Measurements from ENCODE around the gene DOCK2. TPM values are rescaled to one million over a fixed set of nuclear protein-coding genes. Genes with fewer than 3 reads are reported as not detected.
"Not testable (repeated sequence)": the region's sequence is repeated elsewhere in the genome, so short reads cannot be mapped to it uniquely, and the experiment has no call there.

Gene DOCK2
- total RNA-seq, 1 donor from 2014 or later: 11.5 TPM

DNA sequence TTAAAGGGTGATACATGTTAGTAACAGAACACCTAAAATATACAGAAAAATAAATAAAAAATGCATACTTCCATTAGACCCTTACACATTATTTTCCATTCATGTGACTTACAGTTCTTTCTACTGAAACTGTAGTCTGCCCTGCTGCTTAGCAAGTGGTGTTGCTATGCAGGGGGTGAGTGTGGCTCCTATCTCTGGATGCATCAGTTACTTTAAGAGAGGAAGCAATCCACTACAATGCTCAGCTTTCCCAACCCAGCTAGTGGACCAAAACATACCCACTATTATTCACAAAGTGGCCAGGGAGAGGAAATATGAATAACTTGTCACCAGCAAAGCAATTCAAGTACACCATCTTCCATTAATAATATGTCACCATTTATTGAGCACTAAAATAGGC lies 121.8 kb downstream of the DOCK2 start:
- DNase-seq: no peak

DNA sequence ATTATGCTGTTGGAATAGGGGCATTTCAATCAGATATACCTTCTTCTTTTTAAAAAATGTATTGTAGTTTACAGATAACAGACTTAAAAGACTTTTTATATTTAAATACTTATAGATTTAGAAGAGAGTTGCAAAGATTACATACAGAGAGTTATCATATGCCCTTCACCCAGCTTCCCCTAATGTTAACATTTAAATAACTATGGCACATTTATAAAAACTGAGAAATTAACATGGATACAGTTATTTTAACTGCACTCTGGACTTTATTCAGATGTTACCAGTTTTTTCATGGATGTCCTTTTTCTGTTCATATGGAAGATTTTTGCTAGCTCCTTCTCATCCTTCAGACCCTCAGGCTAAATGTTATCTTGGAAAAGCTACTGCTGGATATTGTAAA lies 123.2 kb downstream of the DOCK2 start:
- no peak for DNase-seq

DNA sequence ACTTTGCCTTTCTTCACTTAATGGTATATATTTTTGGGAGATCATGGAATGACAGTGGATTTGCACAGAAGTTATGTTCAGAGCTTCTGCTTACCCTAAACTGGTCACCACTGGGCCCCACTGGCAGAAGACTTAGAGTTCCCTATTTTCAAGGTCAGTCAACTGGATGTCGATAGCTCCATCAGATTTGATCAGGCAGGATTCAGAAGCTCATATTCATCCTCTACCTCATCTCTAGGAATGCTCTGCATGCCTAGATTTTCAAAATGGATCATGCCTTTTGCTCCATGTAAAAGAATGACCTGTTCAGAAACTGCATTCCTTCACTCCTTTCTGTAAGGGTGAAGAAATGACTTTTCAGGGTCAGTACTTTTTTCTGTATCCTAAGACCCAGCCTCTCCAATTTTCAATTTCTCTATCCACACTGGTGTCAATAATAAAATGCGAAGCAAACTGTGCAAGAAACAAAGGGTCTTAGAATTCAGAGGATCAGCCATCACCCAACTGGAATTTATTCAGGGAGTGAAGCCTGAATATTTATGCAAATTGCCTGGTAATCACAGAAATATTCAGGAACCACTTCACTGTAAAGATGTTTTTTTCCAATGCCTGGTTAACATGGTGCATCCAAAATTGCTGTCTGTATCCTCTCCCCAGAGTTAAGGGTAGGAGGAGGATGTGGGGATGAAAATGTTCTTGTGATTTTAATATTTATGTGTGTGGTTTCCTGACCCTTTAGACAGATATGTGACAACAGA lies 125.4 kb downstream of the DOCK2 start:
- DNase-seq: no peak

DNA sequence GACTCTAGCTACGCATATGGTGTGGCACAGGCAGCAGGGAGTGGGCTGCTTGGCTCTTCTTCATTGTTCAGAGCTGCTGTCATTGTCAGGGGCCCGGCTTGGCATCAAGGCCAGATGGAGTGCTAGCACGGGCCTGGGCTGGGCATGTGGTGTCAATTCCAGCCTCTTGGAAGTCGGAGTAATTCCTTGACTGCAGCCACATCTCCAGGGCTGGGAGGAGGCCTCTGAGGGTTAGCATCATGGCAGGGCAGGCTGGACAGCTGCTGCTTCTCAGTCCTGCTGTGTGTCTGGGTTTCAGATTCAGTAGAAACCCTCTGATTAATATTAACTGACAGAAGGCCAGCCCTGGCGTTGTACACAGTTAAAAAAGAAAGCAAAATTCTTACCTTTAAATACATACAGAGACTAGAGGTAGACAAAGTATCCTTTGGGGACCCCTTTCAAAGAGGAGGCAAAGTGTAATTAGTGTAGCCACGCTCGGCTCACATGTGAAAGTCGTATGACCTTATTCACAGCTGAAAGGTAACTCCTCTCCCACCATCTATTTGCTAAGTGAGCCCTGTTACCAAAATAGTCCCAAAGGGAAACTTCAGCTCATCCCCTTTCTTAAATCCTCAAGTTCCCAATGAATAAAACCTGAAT lies 126.4 kb downstream of the DOCK2 start:
- peak; percentile 36 for DNase-seq

DNA sequence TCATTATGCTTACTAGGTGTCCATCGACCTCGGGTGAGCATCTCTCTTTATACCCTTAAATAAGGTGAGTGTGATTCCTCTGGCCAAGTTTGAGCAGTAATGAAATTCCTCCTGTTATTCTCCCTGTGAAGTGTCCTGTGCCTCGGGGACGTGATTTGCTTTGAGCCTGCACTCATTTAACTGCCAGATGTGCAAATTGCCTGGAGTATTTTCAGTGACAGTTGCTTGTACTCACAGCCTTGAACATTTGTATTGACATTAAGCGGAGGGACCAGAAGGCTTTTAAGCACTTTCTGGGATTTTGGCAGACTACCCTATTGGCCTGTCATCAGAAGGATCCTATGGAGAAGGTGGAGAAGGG lies 126.9 kb downstream of the DOCK2 start:
- peak; percentile 61 for DNase-seq

DNA sequence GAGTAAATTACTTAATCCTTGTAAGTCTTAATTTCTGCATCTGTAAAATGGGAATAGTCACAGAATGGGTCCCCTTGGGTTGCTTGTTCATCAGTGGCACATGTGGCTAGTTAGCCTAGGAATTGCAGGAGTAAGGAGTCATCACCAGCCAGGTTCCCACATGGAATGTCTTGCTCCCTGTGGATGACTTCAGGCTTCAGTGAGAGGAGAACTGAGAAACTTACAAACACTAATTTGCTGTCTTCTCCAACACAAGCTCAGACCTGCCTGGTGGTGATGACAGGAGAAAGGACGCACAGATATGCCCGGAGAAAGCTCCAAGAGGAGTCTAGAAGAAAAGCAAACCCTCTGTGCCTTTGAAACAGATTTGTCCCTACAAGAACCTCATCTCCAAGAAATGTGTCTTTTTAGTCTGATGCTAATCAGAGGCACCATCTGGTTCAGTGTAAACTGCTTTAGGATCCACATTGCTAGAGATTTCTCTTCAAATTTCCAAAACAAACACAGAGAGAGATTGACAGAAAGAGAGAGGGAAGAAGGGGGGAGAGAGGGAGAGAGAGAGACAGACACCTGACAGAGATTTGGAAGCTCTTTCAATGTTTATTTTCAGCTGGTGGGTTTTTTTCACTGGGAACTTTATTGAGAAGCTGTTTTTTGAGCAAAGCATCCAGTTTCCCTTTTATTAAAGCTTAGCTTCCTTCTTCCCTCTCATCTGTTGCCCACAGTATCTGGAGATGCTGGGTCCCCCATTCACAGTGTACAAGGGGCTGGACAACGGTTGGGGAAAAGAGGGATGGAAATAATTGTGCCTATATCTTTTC lies 128.3 kb downstream of the DOCK2 start:
- peak; percentile 34 for DNase-seq

DNA sequence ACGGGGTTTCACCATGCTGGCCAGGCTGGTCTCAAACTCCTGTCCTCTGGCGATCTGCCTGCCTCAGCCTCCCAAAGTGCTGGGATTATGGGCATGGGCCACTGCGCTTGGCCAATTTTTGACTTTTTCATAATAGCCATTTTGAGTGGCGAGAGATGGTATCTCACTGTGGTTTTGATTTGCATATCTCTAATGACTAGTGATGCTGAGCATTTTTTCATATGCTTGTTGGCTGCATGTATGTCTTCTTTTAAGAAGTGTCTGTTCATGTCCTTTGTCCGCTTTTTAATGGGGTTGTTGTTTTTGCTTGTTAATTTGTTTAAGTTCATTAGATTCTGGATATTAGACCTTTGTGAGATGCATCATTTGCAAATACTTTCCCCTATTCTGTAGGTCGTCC lies 129.9 kb downstream of the DOCK2 start:
- DNase-seq: not testable (repeated sequence)

DNA sequence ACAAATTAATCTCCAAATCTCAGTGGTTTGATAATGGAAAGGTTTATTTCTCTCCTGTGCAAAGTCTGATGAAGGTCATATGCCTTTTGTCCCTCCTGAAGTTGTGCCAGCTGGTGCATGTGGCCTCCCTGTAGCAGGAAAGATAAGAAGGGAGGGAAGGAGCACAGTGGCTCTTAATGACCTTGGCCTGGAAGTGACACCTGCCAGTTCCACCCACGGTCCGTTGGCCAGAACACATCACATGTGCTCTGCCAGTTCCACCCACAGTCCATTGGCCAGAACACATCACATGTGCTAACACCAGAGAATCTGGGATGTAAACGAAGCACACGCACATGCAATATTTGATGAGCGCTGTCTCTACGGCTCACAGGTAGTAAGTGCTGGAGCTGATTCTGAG lies 130.9 kb downstream of the DOCK2 start:
- no peak for DNase-seq

DNA sequence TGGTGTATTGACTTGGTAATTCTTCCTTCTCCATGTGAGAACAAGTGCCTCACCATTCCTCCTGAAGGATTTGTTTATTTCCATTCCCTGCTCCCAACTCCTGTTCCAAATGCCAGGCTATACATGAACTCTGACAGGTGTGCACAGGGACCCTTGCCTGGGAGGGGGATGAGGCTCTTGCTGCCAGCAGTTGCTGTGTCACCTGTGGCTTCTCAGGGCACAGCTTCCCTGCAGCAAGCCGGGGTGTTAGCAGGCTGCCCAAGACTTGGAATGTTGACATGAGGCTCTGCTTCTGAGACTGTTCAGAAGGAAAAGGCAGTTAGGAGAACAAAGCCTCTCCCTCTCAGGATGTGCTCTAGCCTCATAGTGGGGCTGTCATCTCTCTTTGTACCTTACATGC lies 131.3 kb downstream of the DOCK2 start:
- no peak for DNase-seq

DNA sequence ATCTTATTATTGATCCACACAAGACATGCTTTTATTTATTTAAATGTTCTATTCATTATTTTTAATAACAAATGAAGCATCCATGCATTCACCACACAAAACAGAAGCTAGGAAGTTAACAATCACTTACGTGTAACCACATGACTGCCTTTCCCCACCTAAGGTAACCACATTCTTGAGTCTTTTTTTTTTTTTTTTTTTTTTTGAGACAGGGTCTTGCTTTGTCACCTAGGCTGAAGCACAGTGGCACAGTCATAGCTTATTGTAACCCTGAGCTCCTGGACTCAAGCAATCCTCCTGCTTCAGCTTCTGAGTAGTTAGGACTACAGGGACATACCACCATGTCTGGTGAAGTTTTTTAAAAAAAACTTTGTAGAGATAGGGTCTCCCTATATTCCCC lies 133.0 kb downstream of the DOCK2 start:
- no peak for DNase-seq

DNA sequence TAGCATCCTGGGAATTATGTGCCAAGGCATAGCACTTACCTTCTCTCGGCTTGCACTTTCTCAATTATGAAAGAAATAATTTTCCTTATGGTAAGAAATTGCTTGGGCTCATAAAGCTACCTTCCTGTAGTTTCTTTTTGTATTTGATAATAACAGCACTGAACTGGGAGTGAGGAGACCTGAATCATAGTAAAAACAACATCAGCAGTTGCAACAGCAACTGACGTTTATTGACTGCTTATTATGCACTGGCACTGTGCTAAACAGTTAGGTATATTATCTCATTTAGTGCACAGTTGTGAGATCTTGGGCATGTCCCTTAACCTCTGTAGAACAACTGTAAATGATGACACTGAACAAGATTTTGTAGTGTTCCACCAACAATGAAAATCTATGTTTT lies 135.2 kb downstream of the DOCK2 start:
- DNase-seq: no peak

DNA sequence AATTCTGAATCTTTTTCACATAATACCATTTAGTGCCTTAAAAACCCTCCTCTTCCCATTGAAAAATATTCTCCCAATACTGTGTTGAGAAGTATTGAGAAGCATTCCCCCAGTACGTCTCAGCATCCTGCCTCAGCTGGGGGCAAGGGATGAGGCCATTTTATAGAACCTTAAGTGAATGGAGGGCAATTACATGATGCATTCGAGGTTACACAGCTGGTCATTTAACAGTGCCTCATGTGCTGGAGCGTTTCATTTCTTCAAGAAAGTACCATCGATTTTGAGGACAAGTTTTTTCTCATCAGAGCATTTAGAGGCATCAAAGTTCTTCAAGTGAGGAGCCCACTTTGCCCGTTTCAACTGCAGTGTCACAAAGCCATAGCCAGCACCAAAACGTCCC lies 135.6 kb downstream of the DOCK2 start:
- no peak for DNase-seq

DNA sequence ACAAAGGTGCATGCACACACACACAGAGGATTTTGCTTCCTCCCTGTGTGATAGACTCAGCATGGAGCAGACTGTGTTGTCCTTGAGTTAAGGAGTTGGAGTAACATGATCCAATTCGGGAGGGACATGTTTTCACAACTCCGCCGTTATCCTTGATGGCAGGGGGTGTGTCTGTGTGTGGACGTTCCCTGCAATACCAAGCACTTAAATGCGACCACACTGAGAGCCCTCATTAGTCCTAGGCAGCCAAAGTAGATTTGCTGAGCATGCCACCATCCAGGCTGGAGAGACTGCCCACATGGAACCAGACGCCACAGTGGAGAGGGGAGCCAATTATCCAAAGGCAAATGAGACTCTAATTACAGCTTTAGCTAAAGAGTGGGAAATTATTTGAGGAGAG lies 140.1 kb downstream of the DOCK2 start:
- DNase-seq: no peak

DNA sequence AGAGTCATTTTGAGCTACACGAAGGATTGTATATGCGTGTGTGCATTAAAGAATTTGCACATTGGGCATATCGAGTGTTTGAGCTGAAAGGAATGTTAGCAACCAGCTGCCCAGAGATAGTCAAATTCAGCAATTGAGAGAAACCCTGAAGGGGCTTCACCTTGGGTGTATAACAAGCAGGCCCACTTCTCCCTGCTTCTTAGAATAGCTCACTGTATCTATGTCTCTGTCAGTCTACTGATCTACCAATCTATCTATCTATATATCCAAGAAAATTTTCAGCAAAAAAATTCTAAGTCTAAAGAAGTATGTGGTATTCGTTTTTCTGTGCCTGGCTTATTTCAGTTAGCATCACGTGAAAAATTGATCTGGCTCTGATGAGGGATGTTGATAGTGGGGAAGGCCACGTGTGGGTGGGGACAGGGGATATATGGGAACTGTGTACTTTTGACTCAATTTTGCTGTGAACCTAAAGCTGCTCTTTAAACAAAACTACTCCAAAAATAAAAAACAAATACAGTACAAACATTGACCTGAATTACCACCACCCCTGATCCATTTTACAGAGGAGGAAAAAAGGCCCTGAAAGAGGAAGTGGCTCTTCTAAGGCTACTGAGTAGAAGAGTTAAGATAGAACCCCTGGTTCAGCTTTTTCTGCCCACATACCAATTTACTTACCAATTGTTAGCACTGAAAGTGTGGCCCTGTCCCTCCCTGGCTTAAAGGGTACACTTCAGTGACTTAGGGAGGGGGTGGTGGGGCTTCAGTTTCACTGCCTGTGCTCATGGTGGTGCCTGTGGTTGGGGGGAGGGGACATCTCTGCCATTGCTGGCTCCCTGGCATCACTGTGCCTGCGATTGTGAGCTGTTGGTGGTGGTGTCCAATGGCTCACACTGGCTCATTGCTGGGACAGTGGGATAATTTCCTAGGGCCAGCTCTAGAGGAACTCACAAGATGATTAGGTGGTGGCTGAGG lies 141.8 kb downstream of the DOCK2 start:
- no peak for DNase-seq

DNA sequence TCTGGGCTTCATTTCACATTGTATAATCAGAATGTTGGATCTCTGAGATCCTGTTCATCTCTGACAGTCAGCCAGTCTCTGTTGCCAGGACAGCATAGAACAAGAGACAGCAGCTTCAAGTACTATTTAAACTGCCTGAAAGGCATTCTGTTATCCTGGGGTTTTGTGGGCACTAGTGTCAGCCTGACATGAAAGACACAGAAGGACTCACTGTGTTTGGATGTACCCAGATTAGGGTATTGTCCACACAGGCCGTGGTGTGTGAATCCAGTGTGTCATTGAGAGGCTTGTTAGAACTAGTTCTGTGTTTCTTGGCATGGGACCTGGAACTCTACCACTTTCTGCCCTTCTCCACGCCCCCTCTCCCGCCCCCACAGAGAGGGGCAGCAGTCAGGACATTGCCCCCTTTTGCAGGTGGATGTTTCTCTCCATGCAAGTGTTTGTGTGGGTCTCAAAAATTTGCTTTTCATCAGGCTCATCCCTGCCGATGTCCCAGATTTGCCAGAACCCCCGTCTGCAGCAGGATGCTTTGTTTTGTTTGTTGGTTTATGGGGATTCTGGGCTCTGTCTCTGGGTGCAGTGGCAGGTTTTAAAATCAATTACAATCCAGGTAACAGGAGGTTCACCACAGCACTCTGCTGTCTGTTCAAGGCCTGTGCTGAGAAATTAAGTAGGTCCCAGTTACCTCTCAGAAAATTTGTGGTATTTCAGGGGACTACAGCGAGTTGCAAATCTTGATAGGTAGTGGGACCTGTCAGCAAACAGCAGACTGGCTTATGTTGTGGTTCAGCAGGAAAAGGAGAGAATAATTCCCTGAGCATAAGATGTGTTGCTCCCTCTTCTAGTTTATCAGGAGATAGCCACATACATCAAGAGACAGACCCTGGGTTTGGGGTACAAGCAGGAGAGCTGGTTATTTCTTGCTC lies 144.6 kb downstream of the DOCK2 start:
- no peak for DNase-seq

DNA sequence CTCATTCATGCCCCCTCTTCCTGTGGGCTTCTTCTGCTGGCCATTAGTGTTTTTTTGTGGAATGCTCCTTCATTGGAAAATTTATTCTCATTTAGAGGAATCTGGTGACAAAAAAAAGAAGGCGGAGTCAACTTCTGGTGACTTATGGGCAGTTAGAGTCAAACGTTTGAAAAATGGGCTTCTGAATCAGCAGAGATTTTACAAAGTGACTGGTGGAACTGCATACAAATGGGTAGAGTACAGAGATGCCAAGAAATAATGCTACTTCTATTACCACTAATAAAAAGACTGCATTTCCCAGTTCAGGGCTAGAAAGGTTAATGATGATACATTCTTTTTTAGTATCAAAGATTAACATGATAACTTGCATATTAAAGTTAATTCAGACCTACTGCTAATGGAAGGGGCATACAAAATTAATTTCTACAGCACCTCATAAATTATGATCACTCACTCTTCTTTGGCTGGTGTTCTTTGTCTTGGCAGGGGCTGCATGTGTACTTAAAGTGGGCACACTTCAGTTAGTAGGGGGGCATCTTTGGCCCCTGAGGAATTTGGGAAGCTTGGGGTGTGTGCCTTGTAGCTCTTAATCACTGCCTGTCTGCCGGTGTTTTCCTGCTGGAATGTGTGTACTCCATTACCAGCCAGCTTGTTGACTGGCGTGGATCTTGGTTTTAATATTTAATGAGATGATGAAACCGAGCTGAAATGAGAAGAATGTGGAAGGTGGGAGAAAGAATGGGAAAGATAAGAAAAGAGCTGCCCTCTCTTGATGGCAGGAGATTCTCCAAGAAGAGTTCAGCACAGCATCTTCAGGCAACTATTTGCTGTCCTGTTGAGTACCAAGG lies 148.9 kb downstream of the DOCK2 start:
- DNase-seq: no peak

DNA sequence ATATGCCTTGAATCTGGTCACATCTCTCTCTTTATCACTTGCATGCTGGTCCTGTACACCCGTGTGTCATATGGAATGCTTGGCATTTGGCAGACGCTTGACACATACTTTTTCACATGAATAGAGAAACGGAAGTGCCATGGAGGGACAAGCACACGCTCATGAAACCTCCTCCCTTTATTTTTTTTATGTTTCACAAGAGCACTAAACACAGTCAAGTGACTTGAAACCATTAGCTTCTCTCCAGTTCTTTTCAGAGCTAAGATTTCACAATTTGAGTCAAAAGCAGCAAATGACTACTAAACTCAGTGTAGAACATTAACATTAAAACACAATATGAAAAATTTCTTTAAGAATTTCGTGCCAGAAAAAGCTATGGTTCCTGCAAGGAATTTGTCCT lies 151.1 kb downstream of the DOCK2 start:
- DNase-seq: no peak

DNA sequence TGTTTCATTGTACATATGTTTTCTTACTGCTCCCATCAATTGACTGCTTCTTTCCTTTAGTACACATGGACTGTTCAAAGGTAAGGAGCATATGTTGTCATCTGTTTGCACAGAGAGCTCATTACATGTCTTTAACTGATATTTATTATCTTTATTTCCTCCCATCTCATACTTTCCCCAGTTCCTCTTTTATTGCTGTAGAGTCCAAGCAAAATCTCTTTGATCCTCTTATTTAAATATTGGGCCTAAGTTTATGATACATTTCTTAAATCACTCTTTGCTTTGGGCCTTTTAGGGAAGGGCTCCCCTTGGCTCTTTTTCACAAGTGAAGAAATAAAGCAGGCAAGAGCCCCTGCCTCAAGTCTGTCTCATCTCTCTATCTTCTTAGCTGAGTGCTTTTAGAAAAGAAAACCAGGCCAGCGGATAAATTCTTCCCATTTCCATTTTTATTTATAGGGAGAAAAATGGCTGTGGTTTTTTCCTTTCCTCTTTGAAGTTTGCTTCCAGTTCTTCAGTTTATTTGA lies 152.4 kb downstream of the DOCK2 start:
- no peak for DNase-seq

DNA sequence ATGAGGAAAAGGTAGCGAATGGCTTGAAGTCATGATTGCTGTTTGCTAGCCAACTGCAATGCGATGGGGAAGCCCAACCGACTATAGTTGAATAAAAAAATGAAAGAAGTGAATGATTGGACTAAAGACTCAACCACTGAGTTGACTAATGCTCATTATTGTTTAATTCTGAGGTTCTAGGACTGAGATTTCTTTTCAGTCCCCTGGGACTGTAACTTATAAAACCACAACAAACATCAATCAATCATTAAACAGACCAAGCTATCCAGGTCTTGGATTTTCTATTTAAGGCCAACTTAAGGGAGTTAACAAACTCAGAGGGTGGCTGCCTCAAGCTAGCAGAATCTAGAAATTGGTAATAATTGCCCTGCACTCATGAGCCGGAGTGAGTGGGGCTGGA lies 154.2 kb downstream of the DOCK2 start:
- no peak for DNase-seq

DNA sequence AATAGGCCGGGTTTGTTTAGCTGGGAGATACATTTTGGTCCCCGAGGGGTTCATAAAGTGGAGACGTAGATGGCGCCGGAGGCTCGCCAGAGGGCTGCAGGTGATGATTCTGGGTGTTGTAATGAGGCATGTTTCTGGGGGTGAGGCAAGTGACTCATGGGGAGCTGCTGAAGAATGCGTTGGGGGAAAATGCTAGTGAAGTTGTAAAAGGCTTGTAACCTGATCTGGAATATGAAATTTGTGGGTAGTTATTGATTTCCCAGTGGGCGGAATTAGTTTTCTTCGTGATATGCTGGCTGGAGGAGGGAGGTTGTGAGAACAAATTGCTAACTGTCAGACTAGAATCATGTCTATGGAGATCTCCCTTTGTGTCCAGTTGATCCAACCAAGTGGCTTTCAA lies 158.3 kb downstream of the DOCK2 start:
- no peak for DNase-seq
